ENCODE results near the gene DCAF7.

Gene DCAF7

GRCh38 chr17:63623786-63624530, 73.7 kb downstream of the DCAF7 start:
- in situ Hi-C loops (cut with MboI; ENCODE audit: low sequenced_read_pairs), result no loop called here

DNA sequence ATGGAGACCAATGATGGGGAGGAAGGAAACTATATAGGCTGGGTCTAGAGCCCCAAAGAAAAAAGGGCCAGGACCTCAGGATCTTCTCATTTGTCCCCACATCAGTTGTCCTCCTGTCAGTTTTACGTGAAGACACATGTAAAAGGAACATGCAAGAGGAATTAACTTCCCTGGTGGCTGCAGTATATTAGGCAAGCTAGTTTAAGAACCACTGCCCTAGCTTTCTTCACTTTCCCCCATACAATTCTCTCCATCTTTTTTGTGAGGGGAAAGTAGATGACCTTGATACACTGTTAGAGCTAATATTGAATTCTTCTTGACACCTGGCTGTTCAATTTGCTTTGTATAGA, 74.2 kb downstream of the DCAF7 start:
- in situ Hi-C loops (cut with MboI; ENCODE audit: low sequenced_read_pairs), result no loop called here

GRCh38 chr17:63626551-63627180, 76.4 kb downstream of the DCAF7 start:
- in situ Hi-C loops (cut with MboI; ENCODE audit: low sequenced_read_pairs), result no loop called here

- in situ Hi-C loops (cut with MboI; ENCODE audit: low sequenced_read_pairs), result no loop called here
These were observed 79.3 kb downstream of the DCAF7 start for GRCh38 chr17:63629627-63630026.

DNA sequence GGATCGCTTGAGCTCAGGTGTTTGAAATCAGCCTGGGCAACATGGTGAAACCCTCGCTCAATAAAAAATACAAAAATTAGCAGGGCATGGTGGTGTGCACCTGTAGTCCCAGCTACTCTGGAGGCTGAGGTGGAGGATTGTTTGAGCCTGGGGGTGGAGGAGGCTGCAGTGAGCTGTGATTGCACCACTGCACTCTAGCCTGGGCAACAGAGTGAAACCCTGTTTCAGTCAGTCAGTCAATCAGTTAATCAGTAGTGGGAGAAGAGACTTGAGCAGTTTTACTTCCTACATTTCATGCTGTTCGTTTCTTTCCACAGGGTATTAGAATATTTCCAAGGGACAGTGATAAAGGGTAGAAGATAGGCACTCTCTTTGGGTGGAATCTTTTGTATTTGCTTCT, 80.8 kb downstream of the DCAF7 start:
- in situ Hi-C loops (cut with MboI; ENCODE audit: low sequenced_read_pairs), result no loop called here

DNA sequence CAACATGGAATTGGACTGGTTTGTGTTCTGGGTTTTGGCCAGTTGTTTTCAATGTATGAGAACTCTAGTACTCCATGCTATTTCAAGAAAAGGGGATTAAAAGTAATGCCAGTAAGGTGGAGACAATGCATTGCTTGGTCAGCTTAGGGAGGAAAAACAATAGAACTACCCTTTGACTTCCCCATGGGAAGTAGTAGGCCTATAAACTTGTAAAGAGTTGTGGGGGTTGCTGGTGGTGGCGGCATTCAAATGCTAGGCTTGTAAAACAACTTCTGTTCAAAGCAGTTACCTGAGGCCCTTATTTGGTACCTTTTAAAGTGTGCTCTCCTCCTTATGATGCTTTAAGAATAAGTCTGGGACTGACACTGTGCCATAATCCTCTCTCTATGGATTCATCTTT, 81.3 kb downstream of the DCAF7 start:
- in situ Hi-C loops (cut with MboI; ENCODE audit: low sequenced_read_pairs), result no loop called here

- in situ Hi-C loops (cut with MboI; ENCODE audit: low sequenced_read_pairs), result no loop called here
These were observed 83.5 kb downstream of the DCAF7 start for GRCh38 chr17:63633742-63634141.

DNA sequence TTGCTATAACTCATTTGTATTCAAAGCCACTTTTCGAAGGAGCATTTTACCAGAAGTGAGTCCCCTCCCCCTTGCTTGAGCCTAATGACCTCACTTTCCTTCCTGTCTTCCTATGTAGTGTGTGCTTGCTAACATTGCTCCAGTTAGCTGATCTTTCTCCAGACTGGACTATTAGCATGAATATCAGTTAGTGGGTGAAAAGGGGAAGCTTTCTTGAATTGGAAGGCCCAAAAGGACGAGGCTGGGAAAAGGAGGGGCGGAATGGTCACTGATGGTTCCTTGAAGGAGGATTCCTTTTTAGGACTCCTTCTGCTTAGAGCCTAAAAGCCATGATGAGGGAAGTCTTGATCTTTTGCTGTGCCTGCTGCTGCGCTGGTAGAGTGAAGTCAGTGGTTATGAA, 83.9 kb downstream of the DCAF7 start:
- in situ Hi-C loops (cut with MboI; ENCODE audit: low sequenced_read_pairs), result no loop called here

DNA sequence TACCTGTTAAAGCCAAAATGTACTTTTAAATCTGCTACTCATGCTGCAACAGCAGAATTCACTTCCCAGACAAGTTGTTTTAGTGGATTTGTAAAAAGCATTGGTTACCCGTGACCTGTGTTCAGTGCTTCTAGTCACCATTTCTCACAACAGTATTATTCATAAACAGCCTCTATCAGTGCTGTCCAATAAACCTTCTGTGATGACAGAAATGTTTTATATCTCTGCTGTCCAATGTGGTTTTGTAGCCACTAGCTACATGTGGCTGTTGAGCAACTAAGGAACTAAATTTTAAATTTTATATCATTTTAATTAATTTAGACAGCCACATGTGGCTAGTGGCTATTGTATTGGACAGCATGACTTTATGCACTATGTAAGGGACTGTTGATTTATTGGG, 84.5 kb downstream of the DCAF7 start:
- in situ Hi-C loops (cut with MboI; ENCODE audit: low sequenced_read_pairs), result no loop called here

DNA sequence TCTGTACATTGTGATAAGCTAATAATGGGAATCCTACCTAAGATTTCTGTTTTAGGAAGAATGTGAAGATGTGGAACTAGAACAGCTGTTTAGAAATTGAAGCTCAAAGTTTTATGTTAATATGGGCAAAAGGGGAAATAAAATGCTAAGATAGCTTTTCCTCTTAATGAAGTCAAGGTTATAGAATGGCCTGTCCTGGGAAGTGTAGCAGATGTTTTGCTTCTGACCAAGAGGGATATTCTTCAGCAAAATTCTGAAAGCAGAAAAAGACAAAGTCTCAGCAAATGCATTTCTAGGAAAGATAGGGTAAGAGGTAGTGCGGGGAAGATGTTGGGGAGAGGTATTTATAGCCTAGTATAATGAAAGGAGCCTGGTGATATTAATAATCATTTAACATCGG, 85.0 kb downstream of the DCAF7 start:
- in situ Hi-C loops (cut with MboI; ENCODE audit: low sequenced_read_pairs), result no loop called here

GRCh38 chr17:63635787-63636186, 85.5 kb downstream of the DCAF7 start:
- in situ Hi-C loops (cut with MboI; ENCODE audit: low sequenced_read_pairs), result no loop called here

DNA sequence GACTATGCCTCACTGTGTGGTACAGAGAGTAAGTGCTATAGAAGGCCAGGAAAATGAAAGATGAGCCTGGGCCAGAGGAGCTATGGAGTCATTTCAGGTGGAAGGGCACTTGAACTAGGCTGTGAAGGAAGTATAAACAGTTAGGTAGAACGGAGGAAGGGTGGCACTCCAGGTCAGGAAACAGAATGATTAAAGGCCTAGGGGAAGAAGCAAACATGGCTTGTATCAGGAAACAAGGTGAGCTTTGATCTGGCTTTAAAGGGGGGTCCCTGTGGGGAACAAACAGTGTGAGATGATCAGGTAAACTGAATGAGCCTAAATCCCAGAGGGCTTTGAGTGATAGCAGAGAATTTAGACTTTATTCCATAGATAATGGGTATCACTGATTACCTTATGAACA, 88.8 kb downstream of the DCAF7 start:
- in situ Hi-C loops (cut with MboI; ENCODE audit: low sequenced_read_pairs), result no loop called here

- in situ Hi-C loops (cut with MboI; ENCODE audit: low sequenced_read_pairs), result no loop called here
These were observed 89.8 kb downstream of the DCAF7 start for GRCh38 chr17:63640038-63640437.

- in situ Hi-C loops (cut with MboI; ENCODE audit: low sequenced_read_pairs), result no loop called here
These were observed 91.6 kb downstream of the DCAF7 start for GRCh38 chr17:63641692-63642448.

All from HL-60/S4 (cell line).